HepG2 (cell line): ENCODE data around the gene S1PR5. TPM values are rescaled to one million over a fixed set of nuclear protein-coding genes. Genes with fewer than 3 reads are reported as not detected.

Experiments
- ATAC-seq: fragments of 200-7000 bp; cut with Tn5 transposase; 3 replicates; pipeline ENCODE4 v1.9.1; 2020; ENCODE audit warnings: mild to moderate bottlenecking, moderate library complexity
- BruUV-seq: library from RNA; stranded (reverse); fragments of 400-500 nt; replicated peaks from 2 replicates; lab custom pipeline; 2021; lab: Mats Ljungman, UMichigan
- CTCF ChIA-PET: fragments of 300-600 bp; formaldehyde crosslinking; extraction: SDS; loops from one replicate; lab custom pipeline; 2021; ENCODE audit warnings: low total read pairs, inconsistent platforms, low intra/inter-chr PET ratio; lab: Yijun Ruan, JAX
- POLR2A ChIA-PET: fragments of 350-600 bp; sonication (Branson Sonifier 250); formaldehyde crosslinking; loops from one replicate; lab custom pipeline; 2020; ENCODE audit warnings: antibody characterized with exemption, inconsistent platforms; lab: Yijun Ruan, JAX
- DNase-seq: peaks from one replicate; pipeline ENCODE4 v3.0.0-alpha.2; 2015; ENCODE audit warnings: low spot score
- FAIRE-seq: peaks from 3 replicates; lab custom pipeline; 2011; peaks lifted over from hg19 to GRCh38; lab: Jason Lieb, UNC
- H2AFZ ChIP-seq: one replicate; pipeline ENCODE4 v1.6.1; 2011; ENCODE audit warnings: low read length, inconsistent platforms
- H3K27ac ChIP-seq: fragments of 300-600 bp; 3 replicates; pipeline ENCODE4 v1.8.0; 2011; ENCODE audit warnings: mixed run types, mild to moderate bottlenecking, mixed read lengths, low read length, inconsistent platforms; ENCODE audit not compliant: insufficient read depth; ENCODE audit errors: extremely low read length
- H3K27me3 ChIP-seq, 2 experiments: fragments of 200-600 bp in 1 of 2; 2 replicates in 1 of 2; 3 replicates in 1 of 2; pipeline versions ENCODE4 v1.6.0 to v1.8.0; 2011; ENCODE audit warnings: low read length in 2 of 2, mild to moderate bottlenecking in 2 of 2, moderate library complexity in 2 of 2, inconsistent platforms in 1 of 2; ENCODE audit not compliant: insufficient read depth in 2 of 2, control insufficient read depth in 1 of 2
- H3K36me3 ChIP-seq, 2 experiments: fragments of 200-600 bp in 1 of 2; replicated peaks in 1 of 2; 2 replicates in 1 of 2; 3 replicates in 1 of 2; pipeline versions ENCODE4 v1.5.1 to v1.8.0; 2011; ENCODE audit warnings: low read length in 2 of 2, inconsistent platforms in 1 of 2; ENCODE audit not compliant: insufficient read depth in 2 of 2, control insufficient read depth in 1 of 2
- H3K4me1 ChIP-seq: 2 replicates; pipeline ENCODE4 v1.5.1; 2012; ENCODE audit warnings: low read length, inconsistent platforms; ENCODE audit not compliant: insufficient read depth
- H3K4me2 ChIP-seq: 2 replicates; pipeline ENCODE4 v1.6.0; 2011; ENCODE audit warnings: low read depth, low read length, inconsistent platforms
- H3K4me3 ChIP-seq, 3 experiments: fragments of 200-600 bp in 1 of 3; sonication (generic), shearing (Covaris generic) in 1 of 3; replicated peaks in 1 of 3; 2 replicates each; pipeline ENCODE4 v1.5.1; 2011 to 2016; ENCODE audit warnings: low read length in 3 of 3, inconsistent platforms in 2 of 3, low read depth in 2 of 3, mild to moderate bottlenecking in 2 of 3, control low read depth in 1 of 3, mixed read lengths in 1 of 3; ENCODE audit not compliant: insufficient read depth in 1 of 3
- H3K79me2 ChIP-seq: one replicate; pipeline ENCODE4 v1.6.1; 2011; ENCODE audit warnings: low read length, inconsistent platforms; ENCODE audit not compliant: insufficient read depth
- H3K9ac ChIP-seq: 2 replicates; pipeline ENCODE4 v1.6.0; 2011; ENCODE audit warnings: mild to moderate bottlenecking, low read depth, low read length, inconsistent platforms; ENCODE audit not compliant: insufficient read depth
- H3K9me3 ChIP-seq: 2 replicates; pipeline ENCODE4 v1.5.1; 2012; ENCODE audit warnings: mild to moderate bottlenecking, low read length
- H4K20me1 ChIP-seq: 2 replicates; pipeline ENCODE4 v1.6.0; 2011; ENCODE audit warnings: inconsistent platforms, mild to moderate bottlenecking, low read length, moderate library complexity; ENCODE audit not compliant: insufficient read depth
- HCFC1 ChIP-seq: fragments of 150-350 bp; IDR thresholded peaks from 2 replicates; pipeline ENCODE4 v1.6.1; 2014; ENCODE audit warnings: low read depth, low read length
- HDAC1 ChIP-seq: sonication (generic); formaldehyde crosslinking; IDR thresholded peaks from 2 replicates; pipeline ENCODE4 v1.5.1; 2020; ENCODE audit warnings: mild to moderate bottlenecking, missing genetic modification reagents
- HNRNPUL1 ChIP-seq: fragments of 200-400 bp; formaldehyde crosslinking; IDR thresholded peaks from 2 replicates; pipeline ENCODE4 v1.6.1; 2017; ENCODE audit warnings: low read depth, mild to moderate bottlenecking, low read length, moderate library complexity
- NFYC ChIP-seq: IDR thresholded peaks from 2 replicates; pipeline ENCODE4 v1.6.1; 2016; ENCODE audit warnings: missing genetic modification reagents, missing compliant biosample characterization
- ZBTB38 ChIP-seq: sonication (generic); formaldehyde crosslinking; IDR thresholded peaks from 2 replicates; pipeline ENCODE4 v1.5.1; 2020; ENCODE audit warnings: mild to moderate bottlenecking, missing genetic modification reagents
- ZNF232 ChIP-seq: sonication (generic); formaldehyde crosslinking; IDR thresholded peaks from 2 replicates; pipeline ENCODE4 v1.4.0; 2020; ENCODE audit warnings: missing genetic modification reagents, borderline replicate concordance
- ZSCAN31 ChIP-seq: sonication (generic); formaldehyde crosslinking; IDR thresholded peaks from 2 replicates; pipeline ENCODE4 v1.5.0; 2020; ENCODE audit warnings: low read depth, mild to moderate bottlenecking, missing genetic modification reagents
- WGBS: methylation state at CpG from one replicate; pipeline ENCODE4 v1.1.6; 2017; ENCODE audit warnings: low lambda C conversion rate; 5-methylcytosine and 5-hydroxymethylcytosine counted together
- in situ Hi-C: cut with HindIII; loops from 2 replicates; pipeline ENCODE4 v1.10.0; 2017; ENCODE audit warnings: low pct_unique_long_range_greater_than_20kb; ENCODE audit not compliant: extremely low pct_ligation_motif_present
- intact Hi-C: fragments of 100-400 bp; cut with micrococcal nuclease; formaldehyde crosslinking; loops from one replicate; pipeline ENCODE4 v1.10.0; 2022; ENCODE audit not compliant: unreplicated experiment
- polyA plus RNA-seq, 8 experiments: library from polyadenylated mRNA; depleted of rRNA in 3 of 8; stranded (reverse) in 7 of 8; unstranded in 1 of 8; fragments of >200 nt; fragmentation: Illumina TruSeq in 4 of 8; extraction: Trizol in 4 of 8; gene quantifications; 2 replicates each; pipeline versions ENCODE4 v1.2.1 to v1.2.3, GENCODE V29; 2011 to 2016; ENCODE audit warnings: low read depth in 4 of 8, missing spikeins in 1 of 8, mixed read lengths in 1 of 8; ENCODE audit not compliant: insufficient read depth in 1 of 8
- total RNA-seq, 5 experiments: library from RNA; depleted of rRNA; stranded (reverse); fragments of >200 nt; fragmentation: Illumina TruSeq; extraction: Trizol; gene quantifications; 2 replicates each; pipeline ENCODE4 v1.2.3, GENCODE V29; 2016; ENCODE audit warnings: low read depth in 1 of 5
- TF ChIP-seq, protein P1 (sequence below): sonication (generic); formaldehyde crosslinking; IDR thresholded peaks from 2 replicates; pipeline ENCODE4 v1.5.1; 2020; ENCODE audit warnings: mild to moderate bottlenecking, missing genetic modification reagents, moderate library complexity
- TF ChIP-seq, protein P2 (sequence below): sonication (generic); formaldehyde crosslinking; IDR thresholded peaks from 2 replicates; pipeline ENCODE4 v1.4.0; 2020; ENCODE audit warnings: missing genetic modification reagents
- TF ChIP-seq, protein P3 (sequence below): sonication (generic); formaldehyde crosslinking; IDR thresholded peaks from 2 replicates; pipeline ENCODE4 v1.4.0; 2020; ENCODE audit warnings: missing genetic modification reagents

The S1PR5 gene
- total and polyA plus RNA-seq, 2 of the 13 experiments (the other 11 are each of a cell fraction or from before 2014, with no cell fraction given): 0.04 TPM; not detected in 1

DNA sequence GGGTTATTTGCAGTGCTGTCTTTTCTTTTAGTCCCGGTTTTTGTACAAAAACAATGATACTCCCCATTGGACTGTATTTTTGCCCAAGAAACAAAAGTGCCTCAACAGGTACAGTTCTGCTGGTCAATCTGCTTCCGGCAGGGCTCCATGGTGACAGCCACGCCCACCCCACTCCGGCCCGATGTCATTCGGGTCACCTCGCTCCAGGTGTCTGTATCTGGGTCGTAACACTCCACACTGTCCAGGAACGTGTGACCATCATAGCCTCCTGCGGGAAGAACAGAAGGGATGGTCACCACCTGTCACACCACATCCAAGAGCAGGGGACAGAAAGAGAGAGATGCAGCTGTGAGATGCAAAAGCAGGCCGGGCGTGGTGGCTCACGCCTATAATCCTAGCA, 30.7 kb downstream of the S1PR5 start (continued):
- TF ChIP-seq, protein P1, sequence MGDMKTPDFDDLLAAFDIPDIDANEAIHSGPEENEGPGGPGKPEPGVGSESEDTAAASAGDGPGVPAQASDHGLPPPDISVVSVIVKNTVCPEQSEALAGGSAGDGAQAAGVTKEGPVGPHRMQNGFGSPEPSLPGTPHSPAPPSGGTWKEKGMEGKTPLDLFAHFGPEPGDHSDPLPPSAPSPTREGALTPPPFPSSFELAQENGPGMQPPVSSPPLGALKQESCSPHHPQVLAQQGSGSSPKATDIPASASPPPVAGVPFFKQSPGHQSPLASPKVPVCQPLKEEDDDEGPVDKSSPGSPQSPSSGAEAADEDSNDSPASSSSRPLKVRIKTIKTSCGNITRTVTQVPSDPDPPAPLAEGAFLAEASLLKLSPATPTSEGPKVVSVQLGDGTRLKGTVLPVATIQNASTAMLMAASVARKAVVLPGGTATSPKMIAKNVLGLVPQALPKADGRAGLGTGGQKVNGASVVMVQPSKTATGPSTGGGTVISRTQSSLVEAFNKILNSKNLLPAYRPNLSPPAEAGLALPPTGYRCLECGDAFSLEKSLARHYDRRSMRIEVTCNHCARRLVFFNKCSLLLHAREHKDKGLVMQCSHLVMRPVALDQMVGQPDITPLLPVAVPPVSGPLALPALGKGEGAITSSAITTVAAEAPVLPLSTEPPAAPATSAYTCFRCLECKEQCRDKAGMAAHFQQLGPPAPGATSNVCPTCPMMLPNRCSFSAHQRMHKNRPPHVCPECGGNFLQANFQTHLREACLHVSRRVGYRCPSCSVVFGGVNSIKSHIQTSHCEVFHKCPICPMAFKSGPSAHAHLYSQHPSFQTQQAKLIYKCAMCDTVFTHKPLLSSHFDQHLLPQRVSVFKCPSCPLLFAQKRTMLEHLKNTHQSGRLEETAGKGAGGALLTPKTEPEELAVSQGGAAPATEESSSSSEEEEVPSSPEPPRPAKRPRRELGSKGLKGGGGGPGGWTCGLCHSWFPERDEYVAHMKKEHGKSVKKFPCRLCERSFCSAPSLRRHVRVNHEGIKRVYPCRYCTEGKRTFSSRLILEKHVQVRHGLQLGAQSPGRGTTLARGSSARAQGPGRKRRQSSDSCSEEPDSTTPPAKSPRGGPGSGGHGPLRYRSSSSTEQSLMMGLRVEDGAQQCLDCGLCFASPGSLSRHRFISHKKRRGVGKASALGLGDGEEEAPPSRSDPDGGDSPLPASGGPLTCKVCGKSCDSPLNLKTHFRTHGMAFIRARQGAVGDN (CRISPR knock-in tag): peak; percentile 34; the same call in 1 of the 2 replicates
- TF ChIP-seq HCFC1 (no peak), HDAC1 (0 out of 2 replicates have a peak, but pooled peaks have one; percentile 5)

DNA sequence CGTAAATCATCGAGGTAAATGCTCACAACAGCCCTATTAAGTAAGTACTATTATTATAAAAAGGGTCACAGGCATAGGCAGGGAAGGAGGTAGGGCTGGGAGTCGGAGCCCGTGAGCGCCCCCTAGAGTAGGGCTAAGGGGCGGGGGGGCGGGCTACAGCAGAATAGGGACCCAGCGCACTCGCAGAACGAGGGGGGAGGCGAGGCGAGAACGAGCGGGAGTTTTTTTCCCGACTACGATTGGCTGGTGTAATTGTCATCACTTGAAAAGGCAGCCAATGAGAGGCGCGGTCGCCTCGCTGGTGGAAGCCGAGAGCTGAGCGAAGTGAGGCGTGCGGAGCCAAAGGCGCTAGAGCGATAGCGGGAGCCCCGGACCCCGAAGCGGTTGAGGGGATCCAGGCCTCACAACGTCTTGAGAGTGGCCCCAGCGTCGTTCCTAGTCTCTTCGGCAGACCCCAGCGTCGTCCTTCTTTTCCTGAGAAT, 38.3 kb downstream of the S1PR5 start:
- FAIRE-seq: no peak
- WGBS: 54% methylated on average over 36 of the region's 36 CpGs
- Histone ChIP-seq H3K4me2 (peak overlapping the region; percentile 39; the same call in 1 of the 2 replicates), H3K36me3 (no peaks in the 10 kb centered on the region), H3K27me3 (no peaks in the 10 kb centered on the region), H3K9ac (no peak overlapping the region), H3K27ac (no peak overlapping the region), H3K4me3 (no peak overlapping the region), H3K9me3 (no peaks in the 10 kb centered on the region), H3K4me1 (peaks cover 8% of the 10 kb centered on the region; the same call in 1 of the 2 replicates), H2AFZ (no peak overlapping the region), H3K79me2 (no peaks in the 10 kb centered on the region), H4K20me1 (no peaks in the 10 kb centered on the region)
- ChIA-PET CTCF (no interaction called here), POLR2A (no interaction called here)
- ATAC-seq: peak; percentile 63
- intact Hi-C loops (no loop called here), in situ Hi-C loops (no loop called here)
- DNase-seq: peak; percentile 31
- BruUV-seq: no TSS peak
- no peak for TF ChIP-seq HNRNPUL1
- TF ChIP-seq, protein P2, sequence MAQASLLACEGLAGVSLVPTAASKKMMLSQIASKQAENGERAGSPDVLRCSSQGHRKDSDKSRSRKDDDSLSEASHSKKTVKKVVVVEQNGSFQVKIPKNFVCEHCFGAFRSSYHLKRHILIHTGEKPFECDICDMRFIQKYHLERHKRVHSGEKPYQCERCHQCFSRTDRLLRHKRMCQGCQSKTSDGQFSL (CRISPR knock-in tag): peak; percentile 69; the same call in 1 of the 2 replicates
- TF ChIP-seq, protein P3, sequence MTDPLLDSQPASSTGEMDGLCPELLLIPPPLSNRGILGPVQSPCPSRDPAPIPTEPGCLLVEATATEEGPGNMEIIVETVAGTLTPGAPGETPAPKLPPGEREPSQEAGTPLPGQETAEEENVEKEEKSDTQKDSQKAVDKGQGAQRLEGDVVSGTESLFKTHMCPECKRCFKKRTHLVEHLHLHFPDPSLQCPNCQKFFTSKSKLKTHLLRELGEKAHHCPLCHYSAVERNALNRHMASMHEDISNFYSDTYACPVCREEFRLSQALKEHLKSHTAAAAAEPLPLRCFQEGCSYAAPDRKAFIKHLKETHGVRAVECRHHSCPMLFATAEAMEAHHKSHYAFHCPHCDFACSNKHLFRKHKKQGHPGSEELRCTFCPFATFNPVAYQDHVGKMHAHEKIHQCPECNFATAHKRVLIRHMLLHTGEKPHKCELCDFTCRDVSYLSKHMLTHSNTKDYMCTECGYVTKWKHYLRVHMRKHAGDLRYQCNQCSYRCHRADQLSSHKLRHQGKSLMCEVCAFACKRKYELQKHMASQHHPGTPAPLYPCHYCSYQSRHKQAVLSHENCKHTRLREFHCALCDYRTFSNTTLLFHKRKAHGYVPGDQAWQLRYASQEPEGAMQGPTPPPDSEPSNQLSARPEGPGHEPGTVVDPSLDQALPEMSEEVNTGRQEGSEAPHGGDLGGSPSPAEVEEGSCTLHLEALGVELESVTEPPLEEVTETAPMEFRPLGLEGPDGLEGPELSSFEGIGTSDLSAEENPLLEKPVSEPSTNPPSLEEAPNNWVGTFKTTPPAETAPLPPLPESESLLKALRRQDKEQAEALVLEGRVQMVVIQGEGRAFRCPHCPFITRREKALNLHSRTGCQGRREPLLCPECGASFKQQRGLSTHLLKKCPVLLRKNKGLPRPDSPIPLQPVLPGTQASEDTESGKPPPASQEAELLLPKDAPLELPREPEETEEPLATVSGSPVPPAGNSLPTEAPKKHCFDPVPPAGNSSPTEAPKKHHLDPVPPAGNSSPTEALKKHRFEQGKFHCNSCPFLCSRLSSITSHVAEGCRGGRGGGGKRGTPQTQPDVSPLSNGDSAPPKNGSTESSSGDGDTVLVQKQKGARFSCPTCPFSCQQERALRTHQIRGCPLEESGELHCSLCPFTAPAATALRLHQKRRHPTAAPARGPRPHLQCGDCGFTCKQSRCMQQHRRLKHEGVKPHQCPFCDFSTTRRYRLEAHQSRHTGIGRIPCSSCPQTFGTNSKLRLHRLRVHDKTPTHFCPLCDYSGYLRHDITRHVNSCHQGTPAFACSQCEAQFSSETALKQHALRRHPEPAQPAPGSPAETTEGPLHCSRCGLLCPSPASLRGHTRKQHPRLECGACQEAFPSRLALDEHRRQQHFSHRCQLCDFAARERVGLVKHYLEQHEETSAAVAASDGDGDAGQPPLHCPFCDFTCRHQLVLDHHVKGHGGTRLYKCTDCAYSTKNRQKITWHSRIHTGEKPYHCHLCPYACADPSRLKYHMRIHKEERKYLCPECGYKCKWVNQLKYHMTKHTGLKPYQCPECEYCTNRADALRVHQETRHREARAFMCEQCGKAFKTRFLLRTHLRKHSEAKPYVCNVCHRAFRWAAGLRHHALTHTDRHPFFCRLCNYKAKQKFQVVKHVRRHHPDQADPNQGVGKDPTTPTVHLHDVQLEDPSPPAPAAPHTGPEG: no peak
- TF ChIP-seq ZNF232 (CRISPR knock-in tag): 0 out of 2 replicates have a peak, but pooled peaks have one; percentile 37
- peak; percentile 55 for TF ChIP-seq ZBTB38 (CRISPR knock-in tag)
- TF ChIP-seq ZSCAN31 (CRISPR knock-in tag): no peak
- peak; percentile 70 for TF ChIP-seq NFYC (CRISPR knock-in tag)
